ENCODE measurements around the gene USP22. TPM values are rescaled to one million over a fixed set of nuclear protein-coding genes. Genes with fewer than 3 reads are reported as not detected.

Gene USP22
- total and polyA plus RNA-seq, 2 of the 13 experiments (the other 11 are each of a cell fraction or from before 2014, with no cell fraction given): 98.0 to 130 TPM

- no TSS peak for BruUV-seq (replicated peaks)
- ATAC-seq (no peak), FAIRE-seq (no peak), DNase-seq (ENCODE audit: low spot score) (no peak)
- CTCF ChIA-PET (ENCODE audit: low intra/inter-chr PET ratio, low total read pairs): no interaction called here
- Histone ChIP-seq H3K27ac (ENCODE audit: extremely low read length, insufficient read depth, low read length) (no peak overlapping the region), H3K9me3 (ENCODE audit: low read length) (no peaks in the 10 kb centered on the region), H4K20me1 (ENCODE audit: insufficient read depth, low read length) (peaks cover 98% of the 10 kb centered on the region), H3K9ac (ENCODE audit: insufficient read depth, low read depth, low read length) (no peak overlapping the region), H3K79me2 (ENCODE audit: insufficient read depth, low read length) (peaks cover 97% of the 10 kb centered on the region), H3K27me3 (ENCODE audit: control insufficient read depth in 1 of 2, insufficient read depth in 2 of 2, low read length in 2 of 2) (no peaks in the 10 kb centered on the region), H3K36me3 (replicated peaks in 1 of 2; ENCODE audit: control insufficient read depth in 1 of 2, insufficient read depth in 2 of 2, low read length in 2 of 2) (peaks cover 33 to 65% of the 10 kb centered on the region in 2 experiments), H3K4me3 (replicated peaks in 1 of 3; ENCODE audit: insufficient read depth in 1 of 3, low read depth in 2 of 3, low read length in 3 of 3) (no peak overlapping the region), H2AFZ (ENCODE audit: low read length) (no peak overlapping the region), H3K4me1 (ENCODE audit: insufficient read depth, low read length) (no peaks in the 10 kb centered on the region), H3K4me2 (ENCODE audit: low read depth, low read length) (no peak overlapping the region)
- in situ Hi-C loops (cut with HindIII; ENCODE audit: extremely low pct_ligation_motif_present, low pct_unique_long_range_greater_than_20kb): no loop called here
- TF ChIP-seq HINFP (CRISPR knock-in tag; IDR thresholded peaks at IDR 0.05; ENCODE audit: low read depth) (no peak), MEIS1 (CRISPR knock-in tag; IDR thresholded peaks at IDR 0.05; ENCODE audit: borderline replicate concordance) (no peak), RFXAP (CRISPR knock-in tag; IDR thresholded peaks at IDR 0.05; ENCODE audit: borderline replicate concordance) (no peak), MEF2D (CRISPR knock-in tag; IDR thresholded peaks at IDR 0.05) (no peak), ZFP37 (CRISPR knock-in tag; IDR thresholded peaks at IDR 0.05; ENCODE audit: borderline replicate concordance) (no peak), NFAT5 (CRISPR knock-in tag; IDR thresholded peaks at IDR 0.05) (no peak), IKZF1 (IDR thresholded peaks at IDR 0.05) (no peak), ZNF431 (CRISPR knock-in tag; IDR thresholded peaks at IDR 0.05; ENCODE audit: borderline replicate concordance, low read depth) (no peak), ZNF549 (CRISPR knock-in tag; IDR thresholded peaks at IDR 0.05) (no peak), ZNF776 (CRISPR knock-in tag; IDR thresholded peaks at IDR 0.05) (no peak), JARID2 (CRISPR knock-in tag; IDR thresholded peaks at IDR 0.05; ENCODE audit: insufficient replicate concordance) (no peak), ZNF850 (CRISPR knock-in tag; conservative IDR thresholded peaks at IDR 0.05) (no peak), MAX (IDR thresholded peaks at IDR 0.05) (no peak)
- intact Hi-C loops (cut with micrococcal nuclease; ENCODE audit: unreplicated experiment): no loop called here
- 93% methylated on average over 14 of the region's 14 CpGs for WGBS (ENCODE audit: low lambda C conversion rate)
- POLR2A ChIA-PET: no interaction called here
Observed at GRCh38 chr17:21027031-21027430, 15.8 kb downstream of the USP22 start.
